ENCODE data around the gene SPATA18. TPM values are rescaled to one million over a fixed set of nuclear protein-coding genes. Genes with fewer than 3 reads are reported as not detected.

SPATA18 gene
- total and polyA plus RNA-seq, 2 donors (not counting 1 experiment from before 2014, with no cell fraction given): 0.42 to 1.9 TPM

DNA sequence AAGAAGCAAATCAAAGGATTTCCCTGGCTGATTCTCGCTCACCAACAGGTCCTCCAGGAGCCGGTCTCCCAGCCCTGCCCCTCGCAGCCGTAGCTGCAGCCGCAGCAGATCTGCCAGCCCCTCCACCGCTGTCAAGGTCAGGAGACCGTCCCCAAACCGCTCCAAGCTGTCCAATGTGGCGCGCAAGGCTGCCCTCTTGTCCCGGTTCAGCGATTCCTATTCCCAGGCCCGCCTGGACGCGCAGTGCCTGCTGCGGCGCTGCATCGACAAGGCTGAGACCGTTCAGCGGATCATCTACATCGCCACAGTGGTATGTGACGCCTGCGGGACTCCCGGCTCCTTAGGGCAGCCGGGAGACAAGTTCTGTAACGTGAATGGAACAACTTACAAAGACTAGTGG is 25.6 kb downstream of the SPATA18 start:
- Histone ChIP-seq H3K4me2 (replicated peaks; ENCODE audit: low read depth, low read length, poor library complexity, severe bottlenecking) (no peak overlapping the region), H3K79me2 (ENCODE audit: control insufficient read depth, insufficient read depth, low read length) (no peaks in the 10 kb centered on the region), H3K27me3 (replicated peaks in 1 of 4; ENCODE audit: control extremely low read depth in 1 of 4, control insufficient read depth in 3 of 4, insufficient read depth in 4 of 4, low read length in 3 of 4) (peaks cover 0 to 6% (median 5%) of the 10 kb centered on the region in 4 experiments), H2AFZ (ENCODE audit: insufficient read depth, low read depth, low read length, poor library complexity, severe bottlenecking) (no peak overlapping the region), H3K9me3 (ENCODE audit: control extremely low read depth in 1 of 3, control insufficient read depth in 2 of 3, insufficient read depth in 1 of 3, low read length in 2 of 3) (peaks cover 0 to 3% (median 0%) of the 10 kb centered on the region in 3 donors), H3K9ac (ENCODE audit: low read length) (no peak overlapping the region), H3K4me3 (ENCODE audit: control extremely low read depth in 1 of 5, extremely low read depth in 1 of 5, insufficient read depth in 1 of 5, low read depth in 2 of 5, low read length in 4 of 5) (no peak overlapping the region), H3K4me1 (ENCODE audit: control insufficient read depth in 2 of 2, insufficient read depth in 2 of 2, low read length in 2 of 2) (no peaks in the 10 kb centered on the region), H3K27ac (ENCODE audit: low read length in 2 of 2) (no peak overlapping the region), H3K36me3 (replicated peaks in 1 of 2; ENCODE audit: control extremely low read depth in 1 of 2, control insufficient read depth in 1 of 2, extremely low read depth in 1 of 2, insufficient read depth in 2 of 2, low read length in 1 of 2) (no peaks in the 10 kb centered on the region), H4K20me1 (ENCODE audit: control insufficient read depth, insufficient read depth, low read length, poor library complexity, severe bottlenecking) (no peaks in the 10 kb centered on the region)
- ChIA-PET POLR2A (no interaction called here), CTCF (no interaction called here)
- Mint-ChIP-seq H3K4me1 (no peaks in the 10 kb centered on the region), H3K9me3 (ENCODE audit: insufficient read depth) (no peaks in the 10 kb centered on the region), H3K27me3 (peaks cover 23% of the 10 kb centered on the region), H3K4me3 (no peak overlapping the region), H3K27ac (no peak overlapping the region)
- no peak for ATAC-seq (ENCODE audit: low read depth)
- WGBS (ENCODE audit: insufficient coverage): 12% methylated on average over 22 of the region's 26 CpGs
- no peak for DNase-seq
- no peak for TF ChIP-seq EZH2 (IDR thresholded peaks at IDR 0.05; ENCODE audit: borderline replicate concordance, insufficient read depth, low read depth, low read length, poor library complexity, severe bottlenecking)
- TF ChIP-seq, protein P1, sequence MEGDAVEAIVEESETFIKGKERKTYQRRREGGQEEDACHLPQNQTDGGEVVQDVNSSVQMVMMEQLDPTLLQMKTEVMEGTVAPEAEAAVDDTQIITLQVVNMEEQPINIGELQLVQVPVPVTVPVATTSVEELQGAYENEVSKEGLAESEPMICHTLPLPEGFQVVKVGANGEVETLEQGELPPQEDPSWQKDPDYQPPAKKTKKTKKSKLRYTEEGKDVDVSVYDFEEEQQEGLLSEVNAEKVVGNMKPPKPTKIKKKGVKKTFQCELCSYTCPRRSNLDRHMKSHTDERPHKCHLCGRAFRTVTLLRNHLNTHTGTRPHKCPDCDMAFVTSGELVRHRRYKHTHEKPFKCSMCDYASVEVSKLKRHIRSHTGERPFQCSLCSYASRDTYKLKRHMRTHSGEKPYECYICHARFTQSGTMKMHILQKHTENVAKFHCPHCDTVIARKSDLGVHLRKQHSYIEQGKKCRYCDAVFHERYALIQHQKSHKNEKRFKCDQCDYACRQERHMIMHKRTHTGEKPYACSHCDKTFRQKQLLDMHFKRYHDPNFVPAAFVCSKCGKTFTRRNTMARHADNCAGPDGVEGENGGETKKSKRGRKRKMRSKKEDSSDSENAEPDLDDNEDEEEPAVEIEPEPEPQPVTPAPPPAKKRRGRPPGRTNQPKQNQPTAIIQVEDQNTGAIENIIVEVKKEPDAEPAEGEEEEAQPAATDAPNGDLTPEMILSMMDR (IDR thresholded peaks at IDR 0.05): no peak
- intact Hi-C loops (cut with micrococcal nuclease): no loop called here

DNA sequence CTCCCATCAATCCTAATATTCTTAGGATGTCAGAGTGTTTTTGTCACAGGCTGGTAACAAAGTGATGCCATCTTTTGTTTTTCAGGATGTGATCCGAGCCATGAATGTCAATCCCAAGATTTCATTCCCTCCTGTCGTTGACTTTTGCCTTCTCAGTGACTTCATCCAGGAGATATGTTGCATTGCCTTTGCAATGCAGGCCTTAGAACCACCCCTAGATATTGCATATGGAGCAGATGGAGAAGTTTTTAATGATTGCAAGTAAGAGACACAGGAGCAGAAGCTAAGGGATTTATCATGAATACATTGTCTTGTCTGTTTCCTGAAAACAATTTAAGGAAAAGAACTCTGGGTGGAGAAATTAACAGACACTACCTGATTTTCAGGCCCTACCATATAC is 28.6 kb downstream of the SPATA18 start:
- Histone ChIP-seq H3K79me2 (ENCODE audit: control insufficient read depth, insufficient read depth, low read length) (no peaks in the 10 kb centered on the region), H3K36me3 (replicated peaks in 1 of 2; ENCODE audit: control extremely low read depth in 1 of 2, control insufficient read depth in 1 of 2, extremely low read depth in 1 of 2, insufficient read depth in 2 of 2, low read length in 1 of 2) (no peaks in the 10 kb centered on the region), H3K27ac (ENCODE audit: low read length in 2 of 2) (no peak overlapping the region), H3K27me3 (replicated peaks in 1 of 4; ENCODE audit: control extremely low read depth in 1 of 4, control insufficient read depth in 3 of 4, insufficient read depth in 4 of 4, low read length in 3 of 4) (peaks cover 0 to 6% (median 3%) of the 10 kb centered on the region in 4 experiments), H3K4me2 (replicated peaks; ENCODE audit: low read depth, low read length, poor library complexity, severe bottlenecking) (no peak overlapping the region), H3K4me1 (ENCODE audit: control insufficient read depth in 2 of 2, insufficient read depth in 2 of 2, low read length in 2 of 2) (no peaks in the 10 kb centered on the region), H3K9ac (ENCODE audit: low read length) (no peak overlapping the region), H3K4me3 (ENCODE audit: control extremely low read depth in 1 of 5, extremely low read depth in 1 of 5, insufficient read depth in 1 of 5, low read depth in 2 of 5, low read length in 4 of 5) (no peak overlapping the region), H4K20me1 (ENCODE audit: control insufficient read depth, insufficient read depth, low read length, poor library complexity, severe bottlenecking) (no peaks in the 10 kb centered on the region), H2AFZ (ENCODE audit: insufficient read depth, low read depth, low read length, poor library complexity, severe bottlenecking) (no peak overlapping the region), H3K9me3 (ENCODE audit: control extremely low read depth in 1 of 3, control insufficient read depth in 2 of 3, insufficient read depth in 1 of 3, low read length in 2 of 3) (peaks cover 0 to 3% (median 0%) of the 10 kb centered on the region in 3 donors)
- no peak for DNase-seq
- CTCF ChIA-PET: no interaction called here
- no peaks in the 10 kb centered on the region for H3K4me1 Mint-ChIP-seq
- no peak overlapping the region for H3K4me3 Mint-ChIP-seq
- H3K27me3 Mint-ChIP-seq: peaks cover 9% of the 10 kb centered on the region
- no peak for ATAC-seq (ENCODE audit: low read depth)
- no peak overlapping the region for H3K27ac Mint-ChIP-seq
- WGBS (ENCODE audit: insufficient coverage): 86% methylated on average over 2 of the region's 2 CpGs
- intact Hi-C loops (cut with micrococcal nuclease): no loop called here
- POLR2A ChIA-PET: no interaction called here
- no peaks in the 10 kb centered on the region for H3K9me3 Mint-ChIP-seq (ENCODE audit: insufficient read depth)
- TF ChIP-seq, protein P1 (IDR thresholded peaks at IDR 0.05): no peak
- TF ChIP-seq EZH2 (IDR thresholded peaks at IDR 0.05; ENCODE audit: borderline replicate concordance, insufficient read depth, low read depth, low read length, poor library complexity, severe bottlenecking): no peak
